Measurements from ENCODE around the gene SPRY1.

DNA sequence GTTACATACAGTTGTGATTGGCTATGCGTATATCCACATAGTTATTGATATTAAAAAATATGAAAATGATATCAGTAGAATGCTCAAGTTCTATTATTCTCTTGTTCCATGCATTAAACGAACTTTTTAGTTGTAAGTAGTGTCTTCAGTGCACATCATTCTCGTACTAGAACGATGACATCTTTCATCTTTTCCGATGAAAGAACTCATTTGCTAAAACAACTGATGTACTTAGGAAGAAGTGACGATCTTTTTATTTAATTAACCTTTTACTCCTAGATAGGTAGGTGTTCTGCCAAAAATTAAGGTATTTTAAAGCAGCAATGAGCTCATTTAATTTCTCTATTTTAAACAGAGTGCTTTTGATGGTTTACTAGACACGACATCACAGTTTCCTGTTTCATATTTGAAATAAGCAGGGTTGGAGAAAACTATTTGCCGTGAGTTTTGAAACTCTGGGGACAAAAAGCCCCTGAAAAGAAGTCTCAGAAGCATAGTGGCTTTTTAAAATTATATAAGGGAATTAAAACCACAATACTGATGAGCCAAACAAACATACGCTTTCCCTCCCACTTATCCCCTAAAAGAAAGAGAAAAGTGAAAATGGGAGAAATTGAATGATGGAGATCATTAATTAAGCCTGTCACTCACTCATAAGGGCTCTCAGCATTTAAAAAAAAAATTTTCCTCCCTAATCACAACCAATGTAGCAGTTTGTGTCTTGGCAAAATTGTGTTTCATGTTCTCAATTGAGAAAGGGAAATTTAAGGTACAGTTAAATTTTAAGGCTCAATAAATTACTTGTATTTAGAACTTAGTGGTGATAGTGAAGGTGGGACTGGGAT, 25.6 kb downstream of the SPRY1 start:
- no peak for TF ChIP-seq EZH2 (IDR thresholded peaks at IDR 0.05; ENCODE audit: borderline replicate concordance, low read depth, low read length, severe bottlenecking)
- TF ChIP-seq, protein P1, sequence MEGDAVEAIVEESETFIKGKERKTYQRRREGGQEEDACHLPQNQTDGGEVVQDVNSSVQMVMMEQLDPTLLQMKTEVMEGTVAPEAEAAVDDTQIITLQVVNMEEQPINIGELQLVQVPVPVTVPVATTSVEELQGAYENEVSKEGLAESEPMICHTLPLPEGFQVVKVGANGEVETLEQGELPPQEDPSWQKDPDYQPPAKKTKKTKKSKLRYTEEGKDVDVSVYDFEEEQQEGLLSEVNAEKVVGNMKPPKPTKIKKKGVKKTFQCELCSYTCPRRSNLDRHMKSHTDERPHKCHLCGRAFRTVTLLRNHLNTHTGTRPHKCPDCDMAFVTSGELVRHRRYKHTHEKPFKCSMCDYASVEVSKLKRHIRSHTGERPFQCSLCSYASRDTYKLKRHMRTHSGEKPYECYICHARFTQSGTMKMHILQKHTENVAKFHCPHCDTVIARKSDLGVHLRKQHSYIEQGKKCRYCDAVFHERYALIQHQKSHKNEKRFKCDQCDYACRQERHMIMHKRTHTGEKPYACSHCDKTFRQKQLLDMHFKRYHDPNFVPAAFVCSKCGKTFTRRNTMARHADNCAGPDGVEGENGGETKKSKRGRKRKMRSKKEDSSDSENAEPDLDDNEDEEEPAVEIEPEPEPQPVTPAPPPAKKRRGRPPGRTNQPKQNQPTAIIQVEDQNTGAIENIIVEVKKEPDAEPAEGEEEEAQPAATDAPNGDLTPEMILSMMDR (IDR thresholded peaks at IDR 0.05; ENCODE audit: borderline replicate concordance, extremely low read depth, low read length, poor library complexity, severe bottlenecking): no peak

Data from DND-41 (cell line).